OCI-LY7 (cell line): Measurements from ENCODE around the gene PCID2. TPM values are rescaled to one million over a fixed set of nuclear protein-coding genes. Genes with fewer than 3 reads are reported as not detected.

ENCODE experiments used
- BruUV-seq: library from RNA; stranded (reverse); fragments of 400-500 nt; replicated peaks from 2 replicates; lab custom pipeline; 2021; lab: Mats Ljungman, UMichigan
- CTCF ChIA-PET: fragments of 300-600 bp; sonication (Branson Sonifier 250); formaldehyde crosslinking; loops from one replicate; lab custom pipeline; 2022; ENCODE audit warnings: antibody characterized with exemption; ENCODE audit not compliant: unreplicated experiment; lab: Charles Lee
- POLR2A ChIA-PET: fragments of 300-600 bp; sonication (Branson Sonifier 250); formaldehyde crosslinking; loops from one replicate; lab custom pipeline; 2022; ENCODE audit warnings: antibody characterized with exemption; lab: Charles Lee
- DNase-seq: peaks from one replicate; pipeline ENCODE4 v3.0.0-alpha.2; 2015; ENCODE audit warnings: low spot score
- H2AFZ ChIP-seq: fragments of 200-600 bp; sonication (generic), shearing (Covaris generic); 2 replicates; pipeline ENCODE4 v1.6.1; 2014; ENCODE audit warnings: mild to moderate bottlenecking, antibody characterized with exemption, low read length, moderate library complexity
- H3K27ac ChIP-seq: fragments of 200-600 bp; sonication (generic); 2 replicates; pipeline ENCODE4 v1.5.1; 2014; ENCODE audit warnings: mixed run types, low read depth, mild to moderate bottlenecking, moderate library complexity, low read length, inconsistent platforms; ENCODE audit not compliant: poor library complexity, severe bottlenecking
- H3K36me3 ChIP-seq: fragments of 200-600 bp; sonication (generic); 2 replicates; pipeline ENCODE4 v1.6.1; 2014; ENCODE audit warnings: mild to moderate bottlenecking, antibody characterized with exemption, low read length, moderate library complexity, mixed read lengths; ENCODE audit not compliant: insufficient read depth
- H3K4me1 ChIP-seq: fragments of 200-600 bp; sonication (generic); 2 replicates; pipeline ENCODE4 v1.5.1; 2014; ENCODE audit warnings: mild to moderate bottlenecking, low read length; ENCODE audit not compliant: insufficient read depth, poor library complexity, severe bottlenecking
- H3K4me2 ChIP-seq: fragments of 200-600 bp; sonication (generic); 2 replicates; pipeline ENCODE4 v1.6.1; 2014; ENCODE audit warnings: mild to moderate bottlenecking, low read length
- H3K4me3 ChIP-seq: fragments of 200-600 bp; sonication (generic); 2 replicates; pipeline ENCODE4 v1.5.1; 2014; ENCODE audit warnings: mild to moderate bottlenecking, low read depth, low read length; ENCODE audit not compliant: poor library complexity, severe bottlenecking
- H3K79me2 ChIP-seq: fragments of 200-600 bp; sonication (generic); 2 replicates; pipeline ENCODE4 v1.6.1; 2016; ENCODE audit warnings: low read depth, mild to moderate bottlenecking, low read length, moderate library complexity, mixed read lengths; ENCODE audit not compliant: insufficient read depth
- H3K9me2 ChIP-seq: fragments of 200-600 bp; sonication (generic); 2 replicates; pipeline ENCODE4 v1.6.1; 2016; ENCODE audit warnings: mild to moderate bottlenecking, low read length, mixed read lengths; ENCODE audit not compliant: insufficient read depth
- H3K9me3 ChIP-seq: fragments of 200-600 bp; sonication (generic); 2 replicates; pipeline ENCODE4 v1.6.1; 2014; ENCODE audit warnings: mild to moderate bottlenecking, mixed run types, low read length, mixed read lengths
- H4K20me1 ChIP-seq: fragments of 200-600 bp; sonication (generic); 2 replicates; pipeline ENCODE4 v1.6.1; 2014; ENCODE audit warnings: mild to moderate bottlenecking, antibody characterized with exemption, low read length, moderate library complexity, mixed read lengths; ENCODE audit not compliant: insufficient read depth
- EZH2phosphoT487 ChIP-seq: fragments of 200-600 bp; sonication (generic); IDR thresholded peaks from 2 replicates; pipeline ENCODE4 v1.6.1; 2018; ENCODE audit warnings: low read depth, borderline replicate concordance, mild to moderate bottlenecking, mixed run types, antibody characterized with exemption, low read length, moderate library complexity, mixed read lengths
- intact Hi-C: fragments of 100-400 bp; cut with micrococcal nuclease; formaldehyde crosslinking; loops from one replicate; pipeline ENCODE4 v1.10.0; 2022; ENCODE audit not compliant: unreplicated experiment
- total RNA-seq, 2 experiments: library from RNA; depleted of rRNA in 1 of 2; stranded (reverse); fragments of >200 nt in 1 of 2; shearing (Covaris generic) in 1 of 2; gene quantifications; 2 replicates each; pipeline ENCODE4 v1.2.3, GENCODE V29; 2014 to 2022
- TF ChIP-seq, protein P1 (sequence below): fragments of 200-600 bp; sonication (generic); conservative IDR thresholded peaks from 2 replicates; pipeline ENCODE4 v1.5.1; 2014; ENCODE audit warnings: mild to moderate bottlenecking, antibody characterized with exemption, low read length, moderate library complexity, mixed read lengths

Gene PCID2
- total RNA-seq, 2 experiments from 2014 or later: 30.2 to 41.9 TPM

DNA sequence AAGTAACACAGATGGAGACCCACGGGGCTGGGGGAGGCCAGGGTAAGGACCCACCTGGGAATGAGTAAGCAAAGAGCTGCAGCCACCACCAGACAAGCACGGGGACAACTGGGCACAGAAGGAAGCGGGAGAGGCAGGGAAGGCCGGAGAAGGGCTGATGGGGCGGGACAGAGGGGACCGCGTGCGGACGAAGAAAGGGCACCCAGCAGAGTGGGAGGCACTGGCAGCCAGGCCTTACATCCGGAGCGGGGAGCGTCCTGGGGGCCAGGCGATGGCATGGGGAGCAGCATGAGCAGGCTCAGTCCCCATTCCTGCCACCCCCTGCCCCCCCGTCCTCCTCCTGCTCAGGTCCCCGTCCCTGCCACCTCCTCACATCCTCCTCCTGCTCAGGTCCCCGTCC, 47.0 kb downstream of the PCID2 start:
- no peaks in the 10 kb centered on the region for H3K36me3 ChIP-seq
- no peaks in the 10 kb centered on the region for H3K9me2 ChIP-seq
- no TSS peak for BruUV-seq
- ChIA-PET POLR2A (no interaction called here), CTCF (no interaction called here)
- no peak overlapping the region for H3K27ac ChIP-seq
- no peak overlapping the region for H2AFZ ChIP-seq
- no peak for DNase-seq
- TF ChIP-seq, protein P1, sequence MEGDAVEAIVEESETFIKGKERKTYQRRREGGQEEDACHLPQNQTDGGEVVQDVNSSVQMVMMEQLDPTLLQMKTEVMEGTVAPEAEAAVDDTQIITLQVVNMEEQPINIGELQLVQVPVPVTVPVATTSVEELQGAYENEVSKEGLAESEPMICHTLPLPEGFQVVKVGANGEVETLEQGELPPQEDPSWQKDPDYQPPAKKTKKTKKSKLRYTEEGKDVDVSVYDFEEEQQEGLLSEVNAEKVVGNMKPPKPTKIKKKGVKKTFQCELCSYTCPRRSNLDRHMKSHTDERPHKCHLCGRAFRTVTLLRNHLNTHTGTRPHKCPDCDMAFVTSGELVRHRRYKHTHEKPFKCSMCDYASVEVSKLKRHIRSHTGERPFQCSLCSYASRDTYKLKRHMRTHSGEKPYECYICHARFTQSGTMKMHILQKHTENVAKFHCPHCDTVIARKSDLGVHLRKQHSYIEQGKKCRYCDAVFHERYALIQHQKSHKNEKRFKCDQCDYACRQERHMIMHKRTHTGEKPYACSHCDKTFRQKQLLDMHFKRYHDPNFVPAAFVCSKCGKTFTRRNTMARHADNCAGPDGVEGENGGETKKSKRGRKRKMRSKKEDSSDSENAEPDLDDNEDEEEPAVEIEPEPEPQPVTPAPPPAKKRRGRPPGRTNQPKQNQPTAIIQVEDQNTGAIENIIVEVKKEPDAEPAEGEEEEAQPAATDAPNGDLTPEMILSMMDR: no peak
- TF ChIP-seq EZH2phosphoT487: no peak
- H3K4me3 ChIP-seq: no peak overlapping the region
- no peaks in the 10 kb centered on the region for H3K4me1 ChIP-seq
- no peaks in the 10 kb centered on the region for H4K20me1 ChIP-seq
- no peak overlapping the region for H3K4me2 ChIP-seq
- H3K9me3 ChIP-seq: no peaks in the 10 kb centered on the region
- no peaks in the 10 kb centered on the region for H3K79me2 ChIP-seq
- intact Hi-C loops: no loop called here

DNA sequence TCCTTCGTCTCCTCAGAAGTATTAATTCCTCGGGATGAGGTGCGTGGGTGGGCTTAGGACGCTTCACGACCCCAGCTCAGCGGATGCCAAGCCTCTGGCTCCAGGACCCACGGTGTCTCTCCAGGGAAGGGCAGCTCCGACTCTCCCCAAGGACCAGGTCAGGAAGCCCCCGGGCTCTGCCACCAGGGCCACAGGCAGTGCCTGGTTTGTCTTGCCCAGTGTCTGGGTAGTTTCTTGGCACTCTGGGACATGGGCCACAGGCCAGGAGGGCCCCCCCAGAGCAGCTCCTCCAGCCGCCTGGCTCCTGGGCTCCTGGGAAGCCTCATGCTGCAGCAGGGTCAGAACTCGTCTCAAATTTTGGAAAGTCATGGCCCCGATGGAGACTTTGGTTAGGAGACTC, 47.5 kb downstream of the PCID2 start:
- Histone ChIP-seq H3K4me1 (no peaks in the 10 kb centered on the region), H3K79me2 (no peaks in the 10 kb centered on the region), H3K36me3 (no peaks in the 10 kb centered on the region), H3K9me3 (no peaks in the 10 kb centered on the region), H3K27ac (no peak overlapping the region), H3K4me3 (no peak overlapping the region), H4K20me1 (no peaks in the 10 kb centered on the region), H3K9me2 (no peaks in the 10 kb centered on the region), H3K4me2 (no peak overlapping the region), H2AFZ (no peak overlapping the region)
- intact Hi-C loops: no loop called here
- no peak for DNase-seq
- ChIA-PET POLR2A (no interaction called here), CTCF (no interaction called here)
- no TSS peak for BruUV-seq
- TF ChIP-seq, protein P1: no peak
- no peak for TF ChIP-seq EZH2phosphoT487

DNA sequence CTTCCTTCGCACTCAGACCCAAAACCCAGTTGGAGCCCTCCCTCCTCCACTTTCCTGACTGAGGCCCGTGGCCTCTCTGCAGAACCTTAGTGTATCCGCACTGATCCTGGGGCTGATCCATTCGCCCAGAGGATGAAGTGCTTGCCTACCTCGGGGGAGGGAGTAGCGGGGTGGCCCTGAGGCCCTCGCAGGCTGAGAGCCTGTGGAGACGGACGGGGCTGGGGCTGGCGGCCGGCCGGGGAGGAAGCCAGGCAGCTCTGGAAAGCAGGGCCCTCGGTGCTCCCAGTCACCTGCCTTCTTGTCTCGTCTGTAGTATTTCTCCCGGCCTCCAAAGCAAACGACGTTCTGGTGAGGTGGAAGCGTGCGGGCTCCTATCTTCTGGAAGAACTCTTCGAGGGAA, 48.8 kb downstream of the PCID2 start:
- Histone ChIP-seq H3K4me1 (no peaks in the 10 kb centered on the region), H3K9me2 (no peaks in the 10 kb centered on the region), H2AFZ (no peak overlapping the region), H4K20me1 (no peaks in the 10 kb centered on the region), H3K27ac (no peak overlapping the region), H3K4me2 (no peak overlapping the region), H3K9me3 (no peaks in the 10 kb centered on the region), H3K4me3 (no peak overlapping the region), H3K36me3 (no peaks in the 10 kb centered on the region), H3K79me2 (no peaks in the 10 kb centered on the region)
- no TSS peak for BruUV-seq
- TF ChIP-seq EZH2phosphoT487: no peak
- TF ChIP-seq, protein P1: no peak
- POLR2A ChIA-PET: no interaction called here
- CTCF ChIA-PET: no interaction called here
- intact Hi-C loops: no loop called here
- DNase-seq: no peak
